Nephron (organoid): ENCODE results near the gene RAB40B.
A peak's percentile ranks its signal among the peaks of the same experiment; 100 is the strongest.

Experiments used
- H3K27ac Mint-ChIP-seq, 3 experiments: 2 replicates each; pipeline ENCODE4 v1.8.0; 2020; ENCODE audit warnings: mixed read lengths in 3 of 3, mild to moderate bottlenecking in 2 of 3, moderate library complexity in 1 of 3
- H3K27me3 Mint-ChIP-seq: 2 replicates; pipeline ENCODE4 v1.8.0; 2021; ENCODE audit warnings: low read depth, mild to moderate bottlenecking, moderate library complexity, mixed read lengths
- H3K36me3 Mint-ChIP-seq: 2 replicates; pipeline ENCODE4 v1.8.0; 2020; ENCODE audit warnings: low read depth, mixed read lengths
- H3K4me1 Mint-ChIP-seq: 2 replicates; pipeline ENCODE4 v1.8.0; 2020; ENCODE audit warnings: mixed read lengths
- H3K4me3 Mint-ChIP-seq, 3 experiments: 2 replicates each; pipeline ENCODE4 v1.8.0; 2020; ENCODE audit warnings: mild to moderate bottlenecking in 3 of 3, mixed read lengths in 3 of 3, moderate library complexity in 2 of 3
- H3K9me3 Mint-ChIP-seq: 2 replicates; pipeline ENCODE4 v1.8.0; 2020; ENCODE audit warnings: mixed read lengths
- CTCF ChIP-seq, 3 experiments: fragments of 200-600 bp; sonication (generic); IDR thresholded peaks; one replicate each; pipeline ENCODE4 v1.5.0; 2021; ENCODE audit warnings: antibody characterized with exemption in 3 of 3; ENCODE audit not compliant: unreplicated experiment in 3 of 3

Gene RAB40B

GRCh38 chr17:82716203-82717010, 17.9 kb upstream of the RAB40B start, which contains the start of gene FN3KRP:
FN3KRP (plus strand) TSS chr17:82716706; CDS start chr17:82716756, 50 bp downstream.
- H3K36me3 Mint-ChIP-seq: peaks cover 14% of the 10 kb centered on the region
- H3K9me3 Mint-ChIP-seq: no peaks in the 10 kb centered on the region
- H3K4me3 Mint-ChIP-seq: peak within 1 kb of the TSS; percentile 95 to 96 (median 96)
- peaks cover 10% of the 10 kb centered on the region for H3K27me3 Mint-ChIP-seq
- peak within 1 kb of the TSS in 1 of 3 experiments; percentile 69 for H3K27ac Mint-ChIP-seq
- H3K4me1 Mint-ChIP-seq: peaks cover 23% of the 10 kb centered on the region
- TF ChIP-seq CTCF (IDR thresholded peaks at IDR 0.05; ENCODE audit: unreplicated experiment in 3 of 3): no peak

- no peak for TF ChIP-seq CTCF (IDR thresholded peaks at IDR 0.05; ENCODE audit: unreplicated experiment in 3 of 3)
- no peaks in the 10 kb centered on the region for H3K9me3 Mint-ChIP-seq
- peak overlapping the region in 1 of 3 experiments; percentile 33 for H3K27ac Mint-ChIP-seq
- peaks cover 21% of the 10 kb centered on the region for H3K4me1 Mint-ChIP-seq
- H3K4me3 Mint-ChIP-seq: peak overlapping the region; percentile 69 to 77 (median 70)
- peaks cover 10% of the 10 kb centered on the region for H3K27me3 Mint-ChIP-seq
- peaks cover 6% of the 10 kb centered on the region for H3K36me3 Mint-ChIP-seq
Observed at GRCh38 chr17:82713071-82713723, 14.7 kb upstream of the RAB40B start.

- H3K4me3 Mint-ChIP-seq: no peak overlapping the region
- H3K36me3 Mint-ChIP-seq: no peaks in the 10 kb centered on the region
- H3K4me1 Mint-ChIP-seq: peaks cover 22% of the 10 kb centered on the region
- no peaks in the 10 kb centered on the region for H3K9me3 Mint-ChIP-seq
- no peak for TF ChIP-seq CTCF (IDR thresholded peaks at IDR 0.05; ENCODE audit: unreplicated experiment in 3 of 3)
- no peak overlapping the region for H3K27ac Mint-ChIP-seq
- peaks cover 8% of the 10 kb centered on the region for H3K27me3 Mint-ChIP-seq
Observed at GRCh38 chr17:82710499-82711232, 12.2 kb upstream of the RAB40B start.

- H3K4me1 Mint-ChIP-seq: peaks cover 23% of the 10 kb centered on the region
- no peak overlapping the region for H3K27ac Mint-ChIP-seq
- H3K27me3 Mint-ChIP-seq: peaks cover 6% of the 10 kb centered on the region
- no peak for TF ChIP-seq CTCF (IDR thresholded peaks at IDR 0.05; ENCODE audit: unreplicated experiment in 3 of 3)
- no peaks in the 10 kb centered on the region for H3K9me3 Mint-ChIP-seq
- H3K4me3 Mint-ChIP-seq: no peak overlapping the region
- H3K36me3 Mint-ChIP-seq: no peaks in the 10 kb centered on the region
Observed at GRCh38 chr17:82709676-82710498, 11.4 kb upstream of the RAB40B start.

GRCh38 chr17:82709024-82709675, 10.7 kb upstream of the RAB40B start:
- Mint-ChIP-seq H3K27ac (no peak overlapping the region), H3K9me3 (no peaks in the 10 kb centered on the region), H3K36me3 (no peaks in the 10 kb centered on the region), H3K4me3 (no peak overlapping the region), H3K27me3 (peaks cover 6% of the 10 kb centered on the region), H3K4me1 (peaks cover 27% of the 10 kb centered on the region)
- no peak for TF ChIP-seq CTCF (IDR thresholded peaks at IDR 0.05; ENCODE audit: unreplicated experiment in 3 of 3)
